IMR-90 (cell line): Measurements from ENCODE around the gene WNT9B. TPM values are rescaled to one million over a fixed set of nuclear protein-coding genes. Genes with fewer than 3 reads are reported as not detected.

Experiments used
- ATAC-seq: fragments of 200-7000 bp; cut with Tn5 transposase; 2 replicates; pipeline ENCODE4 v1.9.1; 2020; ENCODE audit warnings: low read depth, mild to moderate bottlenecking, moderate library complexity
- BruUV-seq: library from RNA; stranded (reverse); fragments of 400-500 nt; replicated peaks from 2 replicates; lab custom pipeline; 2021; lab: Mats Ljungman, UMichigan
- CTCF ChIA-PET: fragments of 300-600 bp; formaldehyde crosslinking; extraction: SDS; loops from one replicate; lab custom pipeline; 2021; ENCODE audit warnings: antibody characterized with exemption; lab: Yijun Ruan, JAX
- POLR2A ChIA-PET: fragments of 300-600 bp; sonication (Branson Sonifier 250); formaldehyde crosslinking; loops from one replicate; lab custom pipeline; 2022; ENCODE audit warnings: antibody characterized with exemption; ENCODE audit not compliant: unreplicated experiment; lab: Charles Lee
- DNase-seq: peaks from one replicate; pipeline ENCODE4 v3.0.0; 2013
- H2AFZ ChIP-seq: replicated peaks from 2 replicates; pipeline ENCODE3; 2013; ENCODE audit warnings: low read length, mild to moderate bottlenecking; ENCODE audit not compliant: poor library complexity
- H2AK5ac ChIP-seq: 2 replicates; pipeline ENCODE4 v1.6.1; 2013; ENCODE audit warnings: low read depth, low read length, inconsistent platforms
- H2AK9ac ChIP-seq: replicated peaks from 2 replicates; pipeline ENCODE3; 2013; ENCODE audit warnings: mild to moderate bottlenecking, low read depth, low read length, moderate library complexity; ENCODE audit not compliant: poor library complexity
- H2BK120ac ChIP-seq: 2 replicates; pipeline ENCODE4 v1.6.1; 2013; ENCODE audit warnings: low read depth, low read length, inconsistent platforms
- H2BK15ac ChIP-seq: 3 replicates; pipeline ENCODE4 v1.6.1; 2013; ENCODE audit warnings: low read depth, low read length, inconsistent platforms
- H2BK20ac ChIP-seq: 2 replicates; pipeline ENCODE4 v1.6.1; 2013; ENCODE audit warnings: low read depth, mild to moderate bottlenecking, inconsistent platforms, low read length, moderate library complexity
- H2BK5ac ChIP-seq: 2 replicates; pipeline ENCODE4 v1.6.1; 2013; ENCODE audit warnings: mild to moderate bottlenecking, low read depth, low read length, inconsistent platforms; ENCODE audit not compliant: poor library complexity, severe bottlenecking
- H3K14ac ChIP-seq: replicated peaks from 2 replicates; pipeline ENCODE4 v1.6.1; 2013; ENCODE audit warnings: low read depth, low read length, inconsistent platforms
- H3K18ac ChIP-seq: 2 replicates; pipeline ENCODE4 v1.6.1; 2013; ENCODE audit warnings: low read depth, low read length, control low read depth
- H3K23ac ChIP-seq: 2 replicates; pipeline ENCODE4 v1.6.1; 2013; ENCODE audit warnings: low read depth, low read length, inconsistent platforms
- H3K27ac ChIP-seq: 2 replicates; pipeline ENCODE4 v1.5.1; 2013; ENCODE audit warnings: mild to moderate bottlenecking, control low read depth, low read length; ENCODE audit not compliant: insufficient read depth
- H3K27me3 ChIP-seq: 2 replicates; pipeline ENCODE4 v1.6.1; 2013; ENCODE audit warnings: low read length; ENCODE audit not compliant: control insufficient read depth, insufficient read depth
- H3K36me3 ChIP-seq: 2 replicates; pipeline ENCODE4 v1.6.1; 2013; ENCODE audit warnings: low read length, mixed read lengths; ENCODE audit not compliant: control insufficient read depth, insufficient read depth
- H3K4ac ChIP-seq: 2 replicates; pipeline ENCODE4 v1.6.1; 2013; ENCODE audit warnings: low read depth, low read length, inconsistent platforms
- H3K4me1 ChIP-seq: 2 replicates; pipeline ENCODE4 v1.6.1; 2013; ENCODE audit warnings: low read length, mixed read lengths; ENCODE audit not compliant: control insufficient read depth, insufficient read depth
- H3K4me2 ChIP-seq: 2 replicates; pipeline ENCODE4 v1.6.1; 2013; ENCODE audit warnings: low read depth, mild to moderate bottlenecking, control low read depth, low read length, moderate library complexity
- H3K4me3 ChIP-seq: 2 replicates; pipeline ENCODE4 v1.5.1; 2013; ENCODE audit warnings: low read depth, mild to moderate bottlenecking, control low read depth, low read length, moderate library complexity; ENCODE audit not compliant: insufficient read depth
- H3K56ac ChIP-seq: 2 replicates; pipeline ENCODE4 v1.6.1; 2013; ENCODE audit warnings: low read length, inconsistent platforms; ENCODE audit not compliant: insufficient read depth; ENCODE audit errors: extremely low read depth
- H3K79me1 ChIP-seq, 2 experiments: 2 replicates each; pipeline ENCODE4 v1.6.1; 2013; ENCODE audit warnings: low read length in 2 of 2, inconsistent platforms in 1 of 2, low read depth in 1 of 2
- H3K9ac ChIP-seq: 2 replicates; pipeline ENCODE4 v1.6.1; 2013; ENCODE audit warnings: low read depth, low read length, control low read depth
- H3K9me1 ChIP-seq: 2 replicates; pipeline ENCODE4 v1.6.1; 2013; ENCODE audit warnings: low read length, inconsistent platforms; ENCODE audit not compliant: insufficient read depth
- H3K9me3 ChIP-seq: 2 replicates; pipeline ENCODE4 v1.6.1; 2013; ENCODE audit warnings: low read length; ENCODE audit not compliant: control insufficient read depth, insufficient read depth
- H4K20me1 ChIP-seq: 2 replicates; pipeline ENCODE4 v1.6.1; 2013; ENCODE audit warnings: low read length, inconsistent platforms; ENCODE audit not compliant: insufficient read depth
- H4K5ac ChIP-seq: 2 replicates; pipeline ENCODE4 v1.6.1; 2013; ENCODE audit warnings: mild to moderate bottlenecking, low read depth, low read length, control low read depth
- H4K8ac ChIP-seq, 2 experiments: 2 replicates each; pipeline ENCODE4 v1.6.1; 2013; ENCODE audit warnings: low read depth in 2 of 2, low read length in 2 of 2, control low read depth in 1 of 2, inconsistent platforms in 1 of 2
- H4K91ac ChIP-seq: 2 replicates; pipeline ENCODE4 v1.6.1; 2013; ENCODE audit warnings: low read depth, low read length, inconsistent platforms; ENCODE audit not compliant: insufficient read depth
- POLR2A ChIP-seq: IDR thresholded peaks from 2 replicates; pipeline ENCODE4 v1.6.1; 2012; ENCODE audit warnings: mild to moderate bottlenecking, low read depth, low read length
- RAD21 ChIP-seq: IDR thresholded peaks from 2 replicates; pipeline ENCODE4 v1.6.1; 2012; ENCODE audit warnings: low read length, improper control_type of control experiment
- RFX5 ChIP-seq: IDR thresholded peaks from 2 replicates; pipeline ENCODE4 v1.8.0; 2012; ENCODE audit warnings: low read depth, mild to moderate bottlenecking, low read length, moderate library complexity
- SMC3 ChIP-seq: fragments of 150-350 bp; IDR thresholded peaks from 2 replicates; pipeline ENCODE4 v1.6.1; 2016; ENCODE audit warnings: low read depth, mild to moderate bottlenecking, antibody characterized with exemption, low read length, moderate library complexity
- dilution Hi-C: fragments of 300-500 bp; cut with HindIII; formaldehyde crosslinking; loops from one replicate; pipeline ENCODE4 v1.14.3; 2018; ENCODE audit warnings: low sequenced_read_pairs; ENCODE audit not compliant: unreplicated experiment
- in situ Hi-C: fragments of 300-500 bp; cut with MboI; formaldehyde crosslinking; loops from 3 replicates; pipeline ENCODE4 v1.14.3; 2019; ENCODE audit warnings: low sequenced_read_pairs, inconsistent platforms, mixed read lengths
- intact Hi-C: fragments of 100-400 bp; cut with micrococcal nuclease; formaldehyde crosslinking; loops from 2 replicates; pipeline ENCODE4 v1.10.0; 2022
- polyA plus RNA-seq, 3 experiments: library from polyadenylated mRNA; depleted of rRNA; stranded (reverse); fragments of >200 nt; gene quantifications; 2 replicates each; pipeline ENCODE4 v1.2.3, GENCODE V29; 2012; ENCODE audit warnings: low replicate concordance in 1 of 3
- total RNA-seq: library from RNA; depleted of rRNA; stranded (reverse); fragments of >200 nt; gene quantifications from 2 replicates; pipeline ENCODE4 v1.2.3, GENCODE V29; 2012
- TF ChIP-seq, protein P1 (sequence below): conservative IDR thresholded peaks from 2 replicates; pipeline ENCODE4 v1.5.1; 2012; ENCODE audit warnings: mild to moderate bottlenecking, low read depth, low read length, improper control_type of control experiment
- TF ChIP-seq, protein P2 (sequence below): fragments of 150-350 bp; IDR thresholded peaks from 2 replicates; pipeline ENCODE4 v1.6.1; 2016; ENCODE audit warnings: low read depth, mild to moderate bottlenecking, low read length, moderate library complexity, borderline replicate concordance

The WNT9B gene
- total and polyA plus RNA-seq, 2 of the 4 experiments (the other 2 are of a cell fraction) = not detected

DNA sequence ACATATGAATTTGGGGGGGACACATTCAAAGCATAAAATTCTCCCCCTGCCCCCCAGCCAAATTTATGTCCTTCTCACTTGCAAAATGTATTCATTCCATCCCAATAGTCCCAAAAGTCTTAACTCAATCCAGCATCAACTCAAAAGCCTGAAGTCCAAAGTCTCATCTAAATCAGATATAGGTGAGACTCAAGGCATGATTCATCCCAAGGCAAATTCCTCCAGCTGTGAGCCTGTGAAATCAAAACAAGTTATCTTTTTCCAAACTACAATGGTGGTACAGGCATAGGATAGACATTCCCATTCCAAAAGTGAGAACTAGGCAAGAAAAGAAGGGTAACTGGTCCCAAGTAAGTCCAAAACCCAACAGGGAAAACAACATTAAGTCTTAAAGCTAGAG lies 65.7 kb downstream of the WNT9B start:
- no peak overlapping the region for H2AK5ac ChIP-seq
- H3K27ac ChIP-seq = no peak overlapping the region
- no peaks in the 10 kb centered on the region for H3K36me3 ChIP-seq
- H3K9me1 ChIP-seq = no peaks in the 10 kb centered on the region
- H2AK9ac ChIP-seq = no peak overlapping the region
- dilution Hi-C loops = no loop called here
- no peak for DNase-seq
- H2AFZ ChIP-seq = no peak overlapping the region
- peaks cover 13% of the 10 kb centered on the region for H3K27me3 ChIP-seq
- no peak overlapping the region for H3K23ac ChIP-seq
- no peak overlapping the region for H2BK20ac ChIP-seq
- in situ Hi-C loops = no loop called here
- H3K79me1 ChIP-seq = no peaks in the 10 kb centered on the region
- no peak overlapping the region for H4K8ac ChIP-seq
- no peak overlapping the region for H3K9ac ChIP-seq
- no peak for ATAC-seq
- H2BK15ac ChIP-seq = no peak overlapping the region
- H4K5ac ChIP-seq = no peak overlapping the region
- no peaks in the 10 kb centered on the region for H3K9me3 ChIP-seq
- H3K14ac ChIP-seq = no peak overlapping the region
- no TSS peak for BruUV-seq
- ChIA-PET CTCF (no interaction called here), POLR2A (no interaction called here)
- no peak overlapping the region for H3K18ac ChIP-seq
- intact Hi-C loops = no loop called here
- TF ChIP-seq, protein P1, sequence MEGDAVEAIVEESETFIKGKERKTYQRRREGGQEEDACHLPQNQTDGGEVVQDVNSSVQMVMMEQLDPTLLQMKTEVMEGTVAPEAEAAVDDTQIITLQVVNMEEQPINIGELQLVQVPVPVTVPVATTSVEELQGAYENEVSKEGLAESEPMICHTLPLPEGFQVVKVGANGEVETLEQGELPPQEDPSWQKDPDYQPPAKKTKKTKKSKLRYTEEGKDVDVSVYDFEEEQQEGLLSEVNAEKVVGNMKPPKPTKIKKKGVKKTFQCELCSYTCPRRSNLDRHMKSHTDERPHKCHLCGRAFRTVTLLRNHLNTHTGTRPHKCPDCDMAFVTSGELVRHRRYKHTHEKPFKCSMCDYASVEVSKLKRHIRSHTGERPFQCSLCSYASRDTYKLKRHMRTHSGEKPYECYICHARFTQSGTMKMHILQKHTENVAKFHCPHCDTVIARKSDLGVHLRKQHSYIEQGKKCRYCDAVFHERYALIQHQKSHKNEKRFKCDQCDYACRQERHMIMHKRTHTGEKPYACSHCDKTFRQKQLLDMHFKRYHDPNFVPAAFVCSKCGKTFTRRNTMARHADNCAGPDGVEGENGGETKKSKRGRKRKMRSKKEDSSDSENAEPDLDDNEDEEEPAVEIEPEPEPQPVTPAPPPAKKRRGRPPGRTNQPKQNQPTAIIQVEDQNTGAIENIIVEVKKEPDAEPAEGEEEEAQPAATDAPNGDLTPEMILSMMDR = no peak
- TF ChIP-seq, protein P2, sequence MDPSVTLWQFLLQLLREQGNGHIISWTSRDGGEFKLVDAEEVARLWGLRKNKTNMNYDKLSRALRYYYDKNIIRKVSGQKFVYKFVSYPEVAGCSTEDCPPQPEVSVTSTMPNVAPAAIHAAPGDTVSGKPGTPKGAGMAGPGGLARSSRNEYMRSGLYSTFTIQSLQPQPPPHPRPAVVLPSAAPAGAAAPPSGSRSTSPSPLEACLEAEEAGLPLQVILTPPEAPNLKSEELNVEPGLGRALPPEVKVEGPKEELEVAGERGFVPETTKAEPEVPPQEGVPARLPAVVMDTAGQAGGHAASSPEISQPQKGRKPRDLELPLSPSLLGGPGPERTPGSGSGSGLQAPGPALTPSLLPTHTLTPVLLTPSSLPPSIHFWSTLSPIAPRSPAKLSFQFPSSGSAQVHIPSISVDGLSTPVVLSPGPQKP = no peak
- TF ChIP-seq RFX5 (no peak), RAD21 (no peak), POLR2A (no peak), SMC3 (no peak)
- no peak overlapping the region for H4K91ac ChIP-seq
- no peak overlapping the region for H3K4me2 ChIP-seq
- no peak overlapping the region for H2BK5ac ChIP-seq
- H2BK120ac ChIP-seq = no peak overlapping the region
- H3K4ac ChIP-seq = no peak overlapping the region
- no peaks in the 10 kb centered on the region for H4K20me1 ChIP-seq
- no peak overlapping the region for H3K4me3 ChIP-seq
- H3K56ac ChIP-seq = no peak overlapping the region
- H3K4me1 ChIP-seq = no peaks in the 10 kb centered on the region
